ENCODE results near the gene NRG2.

The NRG2 gene

DNA sequence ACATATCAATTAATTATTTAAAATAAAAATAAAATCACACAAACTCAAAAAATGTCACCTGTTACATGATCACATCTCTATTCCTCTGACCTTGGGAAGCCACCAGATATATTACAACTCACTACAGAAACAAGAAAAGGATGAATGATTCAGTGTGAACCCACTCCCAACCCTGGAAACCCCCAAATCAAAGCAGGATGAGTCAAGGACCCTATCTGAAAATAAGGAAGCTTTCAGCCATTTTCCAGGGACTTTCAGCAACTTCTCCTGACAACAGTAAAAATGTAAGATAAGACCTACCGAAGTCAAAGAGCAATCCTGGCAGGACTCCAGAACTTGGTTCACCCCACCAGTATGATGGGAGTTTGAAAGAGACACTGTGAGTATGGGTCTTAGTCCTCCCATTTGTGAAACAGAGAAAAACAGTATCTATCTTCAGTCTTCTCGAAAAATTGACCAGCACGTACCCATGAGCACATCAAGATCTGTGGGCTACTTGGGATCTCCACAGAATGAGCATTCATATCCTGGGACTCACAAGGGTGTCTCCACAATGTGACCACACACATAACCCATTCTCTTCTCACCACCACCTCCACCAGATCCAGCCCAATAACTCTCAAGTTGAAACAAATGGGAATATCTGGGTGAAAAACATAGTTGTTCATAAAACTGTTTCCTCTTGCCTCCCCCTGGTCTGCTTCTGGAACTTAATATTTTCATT is 9.9 kb downstream of the NRG2 start:
- TF ChIP-seq ZFX (IDR thresholded peaks at IDR 0.05; ENCODE audit: borderline replicate concordance): no peak
- TF ChIP-seq, protein P1, sequence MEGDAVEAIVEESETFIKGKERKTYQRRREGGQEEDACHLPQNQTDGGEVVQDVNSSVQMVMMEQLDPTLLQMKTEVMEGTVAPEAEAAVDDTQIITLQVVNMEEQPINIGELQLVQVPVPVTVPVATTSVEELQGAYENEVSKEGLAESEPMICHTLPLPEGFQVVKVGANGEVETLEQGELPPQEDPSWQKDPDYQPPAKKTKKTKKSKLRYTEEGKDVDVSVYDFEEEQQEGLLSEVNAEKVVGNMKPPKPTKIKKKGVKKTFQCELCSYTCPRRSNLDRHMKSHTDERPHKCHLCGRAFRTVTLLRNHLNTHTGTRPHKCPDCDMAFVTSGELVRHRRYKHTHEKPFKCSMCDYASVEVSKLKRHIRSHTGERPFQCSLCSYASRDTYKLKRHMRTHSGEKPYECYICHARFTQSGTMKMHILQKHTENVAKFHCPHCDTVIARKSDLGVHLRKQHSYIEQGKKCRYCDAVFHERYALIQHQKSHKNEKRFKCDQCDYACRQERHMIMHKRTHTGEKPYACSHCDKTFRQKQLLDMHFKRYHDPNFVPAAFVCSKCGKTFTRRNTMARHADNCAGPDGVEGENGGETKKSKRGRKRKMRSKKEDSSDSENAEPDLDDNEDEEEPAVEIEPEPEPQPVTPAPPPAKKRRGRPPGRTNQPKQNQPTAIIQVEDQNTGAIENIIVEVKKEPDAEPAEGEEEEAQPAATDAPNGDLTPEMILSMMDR (IDR thresholded peaks at IDR 0.05): no peak
- no peak overlapping the region for H3K27ac ChIP-seq

DNA sequence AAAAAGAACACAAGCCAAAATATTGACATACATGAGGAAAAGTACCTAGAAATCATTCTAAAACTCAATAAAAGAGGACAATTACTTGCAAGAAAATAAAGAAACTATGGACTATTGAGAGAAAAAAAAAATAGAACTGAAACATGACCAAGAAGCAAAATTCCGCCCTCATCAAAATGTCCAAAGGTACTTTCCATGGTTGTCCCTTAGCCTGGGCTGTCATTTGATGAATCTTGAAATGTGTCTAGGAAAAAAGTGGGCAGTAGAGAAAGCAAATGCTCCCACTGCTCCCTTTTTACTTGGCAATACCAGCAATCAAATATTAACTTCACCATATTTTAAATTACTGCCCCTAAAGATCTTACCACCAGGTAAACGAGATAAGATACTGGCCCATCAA is 10.8 kb downstream of the NRG2 start:
- TF ChIP-seq, protein P1 (IDR thresholded peaks at IDR 0.05): no peak
- no peak for TF ChIP-seq ZFX (IDR thresholded peaks at IDR 0.05; ENCODE audit: borderline replicate concordance)
- H3K27ac ChIP-seq: no peak overlapping the region

DNA sequence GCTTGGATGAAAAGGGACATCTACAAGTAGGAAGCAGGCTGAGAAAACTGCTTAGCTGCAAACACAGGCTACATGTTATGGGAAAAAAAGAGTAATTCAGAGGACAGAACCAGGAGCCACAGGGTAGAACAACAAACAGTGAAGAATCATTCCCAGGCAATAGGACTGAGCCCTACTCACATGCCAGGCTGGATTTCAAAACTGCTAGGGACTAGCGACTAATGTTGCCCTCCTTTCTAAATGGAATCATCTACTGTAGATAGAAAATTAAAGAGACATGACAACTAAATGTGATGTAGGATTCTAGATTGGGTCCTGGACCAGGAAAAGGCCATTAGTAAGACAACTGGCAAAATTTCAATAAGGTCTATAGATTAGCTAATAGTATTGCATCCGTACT is 15.3 kb downstream of the NRG2 start:
- H3K27ac ChIP-seq: no peak overlapping the region
- TF ChIP-seq ZFX (IDR thresholded peaks at IDR 0.05; ENCODE audit: borderline replicate concordance): no peak
- TF ChIP-seq, protein P1 (IDR thresholded peaks at IDR 0.05): no peak

DNA sequence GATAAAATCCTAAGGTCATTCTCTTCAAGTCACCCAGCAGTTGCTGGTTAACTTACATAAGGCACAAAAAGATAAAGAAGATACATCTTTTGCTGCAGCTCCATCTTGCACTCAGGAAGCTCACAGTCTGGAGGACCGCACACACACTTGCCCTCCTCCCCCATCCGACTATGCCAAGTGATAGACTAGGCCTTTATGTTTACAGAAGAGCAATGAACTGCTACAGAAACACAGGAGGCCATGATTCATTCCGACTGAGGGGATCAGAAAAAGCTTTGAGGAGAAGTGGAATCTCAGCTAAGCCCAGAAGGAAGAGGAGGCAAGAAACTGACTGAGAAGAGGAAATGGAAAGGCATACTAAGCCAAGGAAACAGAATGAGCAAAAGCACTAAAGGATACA is 17.4 kb downstream of the NRG2 start:
- no peak overlapping the region for H3K27ac ChIP-seq
- TF ChIP-seq, protein P1 (IDR thresholded peaks at IDR 0.05): no peak
- TF ChIP-seq ZFX (IDR thresholded peaks at IDR 0.05; ENCODE audit: borderline replicate concordance): no peak

DNA sequence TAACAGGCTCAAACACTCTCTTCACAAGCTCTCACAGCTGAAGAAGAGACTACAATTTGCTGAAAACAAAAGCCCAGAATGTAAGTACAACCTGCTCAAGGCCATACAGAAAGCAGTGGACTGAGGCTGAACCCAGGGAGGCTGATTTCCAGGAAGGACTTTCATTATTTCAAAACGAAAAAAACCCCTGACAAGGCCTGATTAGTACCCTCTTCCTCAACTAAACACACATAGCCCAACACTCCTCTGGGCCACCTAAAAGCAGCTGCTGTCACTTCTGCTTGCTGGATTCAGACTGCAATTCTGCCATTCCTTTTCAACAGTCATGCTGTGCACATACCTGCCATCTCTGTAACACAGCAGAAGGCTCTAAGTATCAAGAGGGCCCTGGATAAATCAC is 18.2 kb downstream of the NRG2 start:
- TF ChIP-seq, protein P1 (IDR thresholded peaks at IDR 0.05): no peak
- no peak for TF ChIP-seq ZFX (IDR thresholded peaks at IDR 0.05; ENCODE audit: borderline replicate concordance)
- no peak overlapping the region for H3K27ac ChIP-seq

DNA sequence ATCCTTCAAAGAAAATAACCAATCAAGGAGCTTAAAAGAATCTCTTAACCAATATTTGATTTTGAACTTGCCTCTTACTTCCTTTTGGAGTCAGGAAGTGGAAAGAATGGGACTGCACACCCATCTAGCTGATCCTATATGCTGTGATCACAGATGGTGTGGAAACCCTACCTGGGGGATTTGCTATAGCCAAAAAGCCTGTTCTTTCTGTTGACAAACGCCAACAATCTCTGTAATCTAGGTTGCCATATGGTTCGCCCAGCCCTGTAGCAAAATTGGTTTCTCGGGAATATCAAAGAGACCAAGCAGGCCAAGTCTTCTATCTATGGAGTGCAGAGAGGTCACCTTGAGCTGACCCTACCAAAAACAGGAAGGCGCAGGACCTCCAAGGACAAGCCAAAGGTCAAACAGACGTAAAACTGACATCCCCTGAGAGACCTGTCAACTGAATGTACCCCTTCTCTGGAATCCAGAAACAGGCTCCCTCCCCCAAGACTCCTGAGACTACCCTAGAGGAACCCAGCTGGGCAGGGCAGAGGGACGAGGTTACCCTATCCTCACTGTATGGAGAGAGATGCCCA is 19.4 kb downstream of the NRG2 start:
- TF ChIP-seq, protein P1 (IDR thresholded peaks at IDR 0.05): no peak
- no peak overlapping the region for H3K27ac ChIP-seq

DNA sequence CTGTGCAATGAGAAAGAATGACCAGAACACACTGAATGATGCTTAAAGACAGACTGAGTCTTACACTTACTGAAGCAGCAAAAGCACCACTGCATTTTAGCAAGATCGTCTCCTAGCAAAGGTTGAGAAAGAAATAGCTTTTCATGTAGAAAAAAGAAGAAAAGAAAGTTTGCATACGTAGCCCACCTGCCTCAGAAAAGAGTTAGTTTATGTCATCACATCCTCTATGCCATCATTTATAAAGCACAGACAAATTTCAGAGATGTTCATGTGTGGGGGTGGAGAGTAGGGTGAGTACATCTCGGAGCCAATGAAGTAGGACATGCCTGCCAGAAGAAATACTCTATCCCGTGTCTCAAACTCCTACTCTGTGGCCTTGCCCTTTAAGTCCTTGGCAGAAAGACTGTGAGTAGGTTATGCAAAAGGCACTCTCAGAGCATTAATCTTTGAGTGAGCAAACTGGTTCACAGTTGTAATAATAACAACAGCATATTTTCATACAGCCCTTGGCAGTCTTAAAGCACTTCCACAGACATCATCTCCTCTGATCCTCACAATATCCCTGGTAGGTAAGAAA is 22.4 kb downstream of the NRG2 start:
- TF ChIP-seq, protein P1 (IDR thresholded peaks at IDR 0.05): no peak
- TF ChIP-seq ZFX (IDR thresholded peaks at IDR 0.05; ENCODE audit: borderline replicate concordance): no peak
- H3K27ac ChIP-seq: no peak overlapping the region

Data from 22Rv1 (cell line).